HG02870 (cell line): ENCODE data around the gene LRRC59.
"Not testable (repeated sequence)": the region's sequence is repeated elsewhere in the genome, so short reads cannot be mapped to it uniquely, and the experiment has no call there.

Experiments
- ATAC-seq: cut with Tn5 transposase; IDR thresholded peaks from one replicate; pipeline ENCODE4 v1.9.1; 2021; ENCODE audit warnings: mild to moderate bottlenecking, moderate library complexity; ENCODE audit not compliant: unreplicated experiment

LRRC59 gene

GRCh38 chr17:50397111-50397918, at the start of gene LRRC59:
LRRC59 (minus strand) TSS chr17:50397523; CDS start chr17:50397317, 206 bp downstream.
- ATAC-seq, result peak; percentile 88

GRCh38 chr17:50445730-50446325, 48.5 kb upstream of the LRRC59 start:
- no peak for ATAC-seq

- no peak for ATAC-seq
Measured at GRCh38 chr17:50444841-50445715, 47.8 kb upstream of the LRRC59 start.

GRCh38 chr17:50443505-50443974, 46.2 kb upstream of the LRRC59 start:
- ATAC-seq, result no peak

- ATAC-seq, result no peak
Measured at GRCh38 chr17:50440838-50441829, 43.8 kb upstream of the LRRC59 start.

GRCh38 chr17:50440172-50440837, 43.0 kb upstream of the LRRC59 start:
- ATAC-seq, result no peak

GRCh38 chr17:50439008-50439407, 41.7 kb upstream of the LRRC59 start:
- no peak for ATAC-seq

GRCh38 chr17:50437409-50437808, 40.1 kb upstream of the LRRC59 start:
- no peak for ATAC-seq

GRCh38 chr17:50432125-50432762, 34.9 kb upstream of the LRRC59 start:
- ATAC-seq, result no peak

GRCh38 chr17:50430821-50431618, 33.7 kb upstream of the LRRC59 start:
- no peak for ATAC-seq

- ATAC-seq, result no peak
Measured at GRCh38 chr17:50429793-50430192, 32.5 kb upstream of the LRRC59 start.

- no peak for ATAC-seq
Measured at GRCh38 chr17:50428831-50429424, 31.6 kb upstream of the LRRC59 start.

GRCh38 chr17:50428126-50428525, 30.8 kb upstream of the LRRC59 start:
- ATAC-seq, result not testable (repeated sequence)

GRCh38 chr17:50426814-50427787, 29.8 kb upstream of the LRRC59 start:
- no peak for ATAC-seq

- no peak for ATAC-seq
Measured at GRCh38 chr17:50426472-50426782, 29.1 kb upstream of the LRRC59 start.

GRCh38 chr17:50425682-50426471, 28.6 kb upstream of the LRRC59 start, which contains the start of gene ACSF2:
ACSF2 (plus strand) TSS chr17:50426218; CDS start chr17:50426262, 44 bp downstream.
- no peak for ATAC-seq
